ENCODE data around the gene SPATA18. TPM values are rescaled to one million over a fixed set of nuclear protein-coding genes. Genes with fewer than 3 reads are reported as not detected.

Gene SPATA18
- total RNA-seq, 4 donors from 2014 or later: 1.4 to 9.2 (median 2.0) TPM

- Histone ChIP-seq H3K4me1 (peaks cover 3 to 5% of the 10 kb centered on the region in 2 donors), H3K27ac (no peak overlapping the region), H3K9me3 (no peaks in the 10 kb centered on the region), H3K27me3 (no peaks in the 10 kb centered on the region), H3K36me3 (no peaks in the 10 kb centered on the region), H3K4me3 (replicated peaks in 1 of 3) (no peak overlapping the region)
- TF ChIP-seq POLR2A (IDR thresholded peaks at IDR 0.05) (no peak), CTCF (IDR thresholded peaks at IDR 0.05) (no peak)
- no peak for DNase-seq
- 67 to 68% methylated on average over 7 of the region's 7 CpGs for WGBS, 2 donors
- intact Hi-C loops (cut with DNase I): no loop called here
Observed at GRCh38 chr4:52036886-52037530, 14.1 kb upstream of the SPATA18 start.

GRCh38 chr4:52037689-52038102 is 13.4 kb upstream of the SPATA18 start:
- Histone ChIP-seq H3K27me3 (no peaks in the 10 kb centered on the region), H3K36me3 (no peaks in the 10 kb centered on the region), H3K27ac (peak overlapping the region in 2 of 3 donors; percentile 20 to 49), H3K4me3 (replicated peaks in 1 of 3) (peak overlapping the region; percentile 37 to 75 (median 59)), H3K4me1 (peaks cover 3 to 5% of the 10 kb centered on the region in 2 donors), H3K9me3 (no peaks in the 10 kb centered on the region)
- TF ChIP-seq POLR2A (IDR thresholded peaks at IDR 0.05) (no peak), CTCF (IDR thresholded peaks at IDR 0.05) (no peak)
- DNase-seq: peak; percentile 17 to 21
- intact Hi-C loops (cut with DNase I): no loop called here
- WGBS, 2 donors: 1 to 2% methylated on average over 8 to 16 of the region's 25 CpGs

- peak; percentile 50 to 57 for DNase-seq
- TF ChIP-seq CTCF (IDR thresholded peaks at IDR 0.05) (no peak), POLR2A (IDR thresholded peaks at IDR 0.05) (peak in 1 of 2 donors; percentile 39)
- H3K9me3 ChIP-seq: no peaks in the 10 kb centered on the region
- H3K4me1 ChIP-seq: peaks cover 3 to 5% of the 10 kb centered on the region in 2 donors
- no peaks in the 10 kb centered on the region for H3K27me3 ChIP-seq
- H3K36me3 ChIP-seq: no peaks in the 10 kb centered on the region
- peak within 1 kb of the TSS in 2 of 3 donors; percentile 20 to 49 for H3K27ac ChIP-seq
- 5 to 14% methylated on average over 10 to 28 of the region's 70 CpGs for WGBS, 2 donors
- peak within 1 kb of the TSS; percentile 37 to 75 (median 59) for H3K4me3 ChIP-seq (replicated peaks in 1 of 3)
- intact Hi-C loops (cut with DNase I): no loop called here
Observed at GRCh38 chr4:52038103-52038912, 12.8 kb upstream of the SPATA18 start, which contains the start of gene SGCB. Gene SGCB (minus strand): TSS chr4:52038299. CDS start chr4:52038259, 40 bp downstream.

- Histone ChIP-seq H3K36me3 (no peaks in the 10 kb centered on the region), H3K27me3 (no peaks in the 10 kb centered on the region), H3K9me3 (no peaks in the 10 kb centered on the region), H3K4me1 (no peaks in the 10 kb centered on the region), H3K27ac (no peak overlapping the region), H3K4me3 (replicated peaks in 1 of 3) (no peak overlapping the region)
- WGBS, 2 donors: 93 to 98% methylated on average over 1 of the region's 1 CpG
- DNase-seq: no peak
- intact Hi-C loops (cut with DNase I): no loop called here
- no peak for TF ChIP-seq POLR2A (IDR thresholded peaks at IDR 0.05)
- TF ChIP-seq CTCF (IDR thresholded peaks at IDR 0.05): no peak
Observed at GRCh38 chr4:52045028-52045427, 6.1 kb upstream of the SPATA18 start.

GRCh38 chr4:52049266-52049665 is 1.8 kb upstream of the SPATA18 start:
- no peak overlapping the region for H3K27ac ChIP-seq
- no peaks in the 10 kb centered on the region for H3K36me3 ChIP-seq
- peaks cover 0 to 5% of the 10 kb centered on the region in 2 donors for H3K4me1 ChIP-seq
- H3K4me3 ChIP-seq (replicated peaks in 1 of 3): no peak overlapping the region
- H3K9me3 ChIP-seq: no peaks in the 10 kb centered on the region
- no peaks in the 10 kb centered on the region for H3K27me3 ChIP-seq
- TF ChIP-seq POLR2A (IDR thresholded peaks at IDR 0.05) (no peak), CTCF (IDR thresholded peaks at IDR 0.05) (no peak)
- WGBS, 2 donors: 87 to 89% methylated on average over 5 of the region's 5 CpGs
- intact Hi-C loops (cut with DNase I): no loop called here
- DNase-seq: no peak

Measured in thyroid gland (tissue), 4 donors.